ENCODE results near the gene SMARCD3.

SMARCD3 gene

GRCh38 chr7:151249034-151249731, 689 bp upstream of the SMARCD3 start:
- H3K27ac ChIP-seq: peak overlapping the region; percentile 77
- TF ChIP-seq CTCF (conservative IDR thresholded peaks at IDR 0.05) (no peak), ZFX (IDR thresholded peaks at IDR 0.05) (peak; percentile 96)

- TF ChIP-seq CTCF (conservative IDR thresholded peaks at IDR 0.05): no peak
- no peak for TF ChIP-seq ZFX (IDR thresholded peaks at IDR 0.05)
- peak overlapping the region; percentile 77 for H3K27ac ChIP-seq
Observed at GRCh38 chr7:151247611-151248345, 716 bp downstream of the SMARCD3 start.

- peak overlapping the region; percentile 77; the same call in 1 of the 2 replicates for H3K27ac ChIP-seq
- TF ChIP-seq ZFX (IDR thresholded peaks at IDR 0.05): no peak
- TF ChIP-seq CTCF (conservative IDR thresholded peaks at IDR 0.05): no peak
Observed at GRCh38 chr7:151246851-151247580, 1.5 kb downstream of the SMARCD3 start.

GRCh38 chr7:151246102-151246850, 2.2 kb downstream of the SMARCD3 start:
- H3K27ac ChIP-seq: no peak overlapping the region; the same call in 1 of the 2 replicates
- no peak for TF ChIP-seq ZFX (IDR thresholded peaks at IDR 0.05)
- no peak for TF ChIP-seq CTCF (conservative IDR thresholded peaks at IDR 0.05)

GRCh38 chr7:151245360-151246101, 3.0 kb downstream of the SMARCD3 start:
- TF ChIP-seq CTCF (conservative IDR thresholded peaks at IDR 0.05) (peak; percentile 73), ZFX (IDR thresholded peaks at IDR 0.05) (no peak)
- no peak overlapping the region for H3K27ac ChIP-seq

GRCh38 chr7:151244841-151245346, 3.6 kb downstream of the SMARCD3 start:
- H3K27ac ChIP-seq: no peak overlapping the region
- TF ChIP-seq CTCF (conservative IDR thresholded peaks at IDR 0.05) (no peak), ZFX (IDR thresholded peaks at IDR 0.05) (no peak)

All from C4-2B (cell line).